CD4-positive, alpha-beta memory T cell (primary cell): Measurements from ENCODE around the gene GAK. TPM values are rescaled to one million over a fixed set of nuclear protein-coding genes. Genes with fewer than 3 reads are reported as not detected.
"Not testable (repeated sequence)": the region's sequence is repeated elsewhere in the genome, so short reads cannot be mapped to it uniquely, and the experiment has no call there.

Experiments used
- CTCF ChIA-PET: fragments of 350-600 bp; sonication (Branson Sonifier 250); formaldehyde crosslinking; loops from one replicate; lab custom pipeline; 2021; ENCODE audit warnings: inconsistent platforms; ENCODE audit not compliant: partially characterized antibody; lab: Charles Lee
- POLR2A ChIA-PET: fragments of 350-600 bp; sonication (Branson Sonifier 250); formaldehyde crosslinking; loops from one replicate; lab custom pipeline; 2021; ENCODE audit not compliant: partially characterized antibody; lab: Charles Lee
- DNase-seq, 5 donors: peaks; one replicate each; pipeline versions ENCODE4 v3.0.0 to v3.0.0-alpha.2; 2020 to 2022; ENCODE audit warnings: mixed read lengths in 1 of 5
- H3K27ac ChIP-seq: one replicate; pipeline ENCODE4 v1.7.0; 2013; ENCODE audit warnings: low read depth, low read length
- H3K27me3 ChIP-seq: 2 replicates; pipeline ENCODE4 v1.7.0; 2013; ENCODE audit warnings: mild to moderate bottlenecking, low read length, moderate library complexity; ENCODE audit not compliant: insufficient read depth
- H3K36me3 ChIP-seq: 2 replicates; pipeline ENCODE4 v1.7.0; 2013; ENCODE audit warnings: mild to moderate bottlenecking, low read length, moderate library complexity; ENCODE audit not compliant: insufficient read depth
- H3K4me1 ChIP-seq: 2 replicates; pipeline ENCODE4 v1.7.0; 2013; ENCODE audit warnings: mild to moderate bottlenecking, low read length, moderate library complexity; ENCODE audit not compliant: insufficient read depth
- H3K4me3 ChIP-seq, 2 donors: one replicate each; pipeline ENCODE4 v1.7.0; 2013; ENCODE audit warnings: low read length in 2 of 2, mild to moderate bottlenecking in 1 of 2
- H3K9me3 ChIP-seq, 2 donors: one replicate each; pipeline ENCODE4 v1.7.0; 2013; ENCODE audit warnings: low read length in 2 of 2, control low read depth in 1 of 2; ENCODE audit not compliant: control insufficient read depth in 1 of 2
- H3K27ac Mint-ChIP-seq, 7 donors: one replicate each; pipeline ENCODE4 v1.8.0; 2020 to 2021; ENCODE audit warnings: mixed read lengths in 7 of 7, mild to moderate bottlenecking in 6 of 7, inconsistent platforms in 3 of 7, moderate library complexity in 3 of 7
- H3K27me3 Mint-ChIP-seq, 2 donors: one replicate each; pipeline ENCODE4 v1.8.0; 2020 to 2021; ENCODE audit warnings: mixed read lengths in 2 of 2
- H3K36me3 Mint-ChIP-seq, 2 donors: one replicate each; pipeline ENCODE4 v1.8.0; 2020 to 2021; ENCODE audit warnings: mixed read lengths in 2 of 2, inconsistent platforms in 1 of 2, mild to moderate bottlenecking in 1 of 2
- H3K4me1 Mint-ChIP-seq, 4 donors: one replicate each; pipeline ENCODE4 v1.8.0; 2020 to 2021; ENCODE audit warnings: mixed read lengths in 4 of 4, mild to moderate bottlenecking in 1 of 4
- H3K4me3 Mint-ChIP-seq, 8 donors: one replicate each; pipeline ENCODE4 v1.8.0; 2020 to 2021; ENCODE audit warnings: mixed read lengths in 8 of 8, mild to moderate bottlenecking in 7 of 8, moderate library complexity in 6 of 8, inconsistent platforms in 3 of 8
- H3K9me3 Mint-ChIP-seq, 8 donors: one replicate each; pipeline ENCODE4 v1.8.0; 2020 to 2021; ENCODE audit warnings: mixed read lengths in 8 of 8, mild to moderate bottlenecking in 5 of 8, inconsistent platforms in 3 of 8, moderate library complexity in 1 of 8
- intact Hi-C: fragments of 100-400 bp; cut with micrococcal nuclease; formaldehyde crosslinking; loops from one replicate; pipeline ENCODE4 v1.15.1; 2023
- polyA plus RNA-seq, 2 donors: library from polyadenylated mRNA; unstranded; fragments of 300-500 nt; fragmentation: Illumina TruSeq; gene quantifications; one replicate each; pipeline ENCODE4 v1.2.3, GENCODE V29; 2021
- total RNA-seq, 2 experiments: library from RNA; stranded (reverse); gene quantifications; one replicate each; pipeline ENCODE4 v1.2.3, GENCODE V29; 2021

Gene GAK
- total RNA-seq (100 to 1,000 TPM; 185 to 188 TPM), polyA plus RNA-seq (10 to 100 TPM; 32.5 to 74.8 TPM)

GRCh38 chr4:931960-932712, at the start of gene GAK, which contains the start of gene TMEM175:
TSS of gene GAK (minus strand) at chr4:932316. CDS start at chr4:932187, 129 bp downstream.
TSS of gene TMEM175 (plus strand) at chr4:932460. CDS start at chr4:947740, 15,280 bp downstream.
- ChIA-PET POLR2A (interaction anchor here (1.0 to 2.6 kb wide), 15 partner anchors 8 to 648 kb away, joined by 3 to 27 read pairs (median 5); partner anchors contain the start of genes ATP5ME, DGKQ, FGFRL1 and IDUA), CTCF (interaction anchor here (0.8 to 1.3 kb wide), 4 partner anchors 55 to 190 kb away, joined by 3 to 5 read pairs (median 3); partner anchors contain the start of gene IDUA)
- H3K27ac Mint-ChIP-seq: peak within 1 kb of the TSS; percentile 90 to 99 (median 97)
- H3K4me3 ChIP-seq: peak within 1 kb of the TSS; percentile 82 to 94
- H3K27me3 Mint-ChIP-seq: no peaks in the 10 kb centered on the region
- H3K4me3 Mint-ChIP-seq: peak within 1 kb of the TSS; percentile 91 to 99 (median 95)
- H3K27me3 ChIP-seq: no peaks in the 10 kb centered on the region
- H3K36me3 Mint-ChIP-seq: peaks cover 0 to 14% of the 10 kb centered on the region in 2 donors
- intact Hi-C loops: loop anchor here (1.0 to 5.0 kb wide), 6 partner anchors 41 to 690 kb away; partner anchors contain the start of genes ATP5ME, DGKQ, IDUA and MYL5
- H3K4me1 ChIP-seq: peaks cover 45% of the 10 kb centered on the region
- H3K9me3 ChIP-seq: no peaks in the 10 kb centered on the region
- no peaks in the 10 kb centered on the region for H3K36me3 ChIP-seq
- DNase-seq: peak; percentile 93 to 98 (median 97)
- H3K9me3 Mint-ChIP-seq: no peaks in the 10 kb centered on the region
- peaks cover 27 to 48% (median 37%) of the 10 kb centered on the region in 4 donors for H3K4me1 Mint-ChIP-seq
- H3K27ac ChIP-seq: peak within 1 kb of the TSS; percentile 99

GRCh38 chr4:978957-979701, 47.0 kb upstream of the GAK start:
- Mint-ChIP-seq H3K27me3 (no peaks in the 10 kb centered on the region), H3K9me3 (no peaks in the 10 kb centered on the region), H3K36me3 (no peaks in the 10 kb centered on the region), H3K4me1 (peaks cover 0 to 1% (median 0%) of the 10 kb centered on the region in 4 donors), H3K4me3 (no peak overlapping the region), H3K27ac (no peak overlapping the region)
- Histone ChIP-seq H3K27me3 (no peaks in the 10 kb centered on the region), H3K9me3 (no peaks in the 10 kb centered on the region), H3K36me3 (no peaks in the 10 kb centered on the region), H3K27ac (no peak overlapping the region), H3K4me1 (no peaks in the 10 kb centered on the region), H3K4me3 (no peak overlapping the region)
- CTCF ChIA-PET: no interaction called here
- intact Hi-C loops: no loop called here
- DNase-seq: no peak
- POLR2A ChIA-PET: no interaction called here

GRCh38 chr4:976016-976415, 43.9 kb upstream of the GAK start:
- H3K36me3 Mint-ChIP-seq, POLR2A ChIA-PET, H3K9me3 ChIP-seq, H3K27me3 ChIP-seq, intact Hi-C loops, H3K4me1 Mint-ChIP-seq, DNase-seq, H3K36me3 ChIP-seq, H3K27me3 Mint-ChIP-seq, H3K9me3 Mint-ChIP-seq, H3K4me3 ChIP-seq, H3K27ac ChIP-seq, H3K4me3 Mint-ChIP-seq, CTCF ChIA-PET, H3K27ac Mint-ChIP-seq: not testable (repeated sequence)
- H3K4me1 ChIP-seq: peaks cover 17% of the 10 kb centered on the region

GRCh38 chr4:974668-975067, 42.6 kb upstream of the GAK start:
- intact Hi-C loops: no loop called here
- ChIA-PET CTCF (interaction anchor here (1.9 kb wide), 1 partner anchor 12 kb away, joined by 4 read pairs; the partner anchor contains the start of gene IDUA), POLR2A (no interaction called here)

GRCh38 chr4:973431-974397, 41.6 kb upstream of the GAK start, which contains the start of gene DGKQ:
TSS of gene DGKQ (minus strand) at chr4:973569. CDS start at chr4:973482, 87 bp downstream.
- Histone ChIP-seq H3K9me3 (no peaks in the 10 kb centered on the region), H3K36me3 (peaks cover 2% of the 10 kb centered on the region), H3K4me1 (peaks cover 24% of the 10 kb centered on the region), H3K27me3 (no peaks in the 10 kb centered on the region), H3K4me3 (peak within 1 kb of the TSS; percentile 36 to 57), H3K27ac (peak within 1 kb of the TSS; percentile 51)
- H3K27ac Mint-ChIP-seq: peak within 1 kb of the TSS in 1 of 7 donors; percentile 60
- H3K4me1 Mint-ChIP-seq: peaks cover 0 to 13% (median 3%) of the 10 kb centered on the region in 4 donors
- ChIA-PET POLR2A (interaction anchor here (1.5 to 2.8 kb wide), 3 partner anchors 13 to 41 kb away, joined by 8 to 11 read pairs (median 10); partner anchors contain the start of genes GAK, IDUA and TMEM175), CTCF (interaction anchor here (1.0 to 1.9 kb wide), 2 partner anchors 13 to 232 kb away, joined by 3 to 4 read pairs; partner anchors contain the start of gene IDUA)
- intact Hi-C loops: loop anchor here (1.0 kb wide), 5 partner anchors 13 to 299 kb away; partner anchors contain the start of genes ATP5ME, GAK, MYL5 and TMEM175
- peak; percentile 78 to 88 (median 83) for DNase-seq
- H3K36me3 Mint-ChIP-seq: no peaks in the 10 kb centered on the region
- no peaks in the 10 kb centered on the region for H3K9me3 Mint-ChIP-seq
- H3K4me3 Mint-ChIP-seq: peak within 1 kb of the TSS; percentile 34 to 76 (median 52)
- H3K27me3 Mint-ChIP-seq: no peaks in the 10 kb centered on the region

More at GRCh38 chr4:974668-975067, 42.6 kb upstream of the GAK start:
- no peaks in the 10 kb centered on the region for H3K9me3 Mint-ChIP-seq
- Histone ChIP-seq H3K4me1 (peaks cover 24% of the 10 kb centered on the region), H3K9me3 (no peaks in the 10 kb centered on the region), H3K4me3 (no peak overlapping the region), H3K27me3 (no peaks in the 10 kb centered on the region), H3K27ac (no peak overlapping the region), H3K36me3 (peaks cover 2% of the 10 kb centered on the region)
- peaks cover 0 to 13% (median 3%) of the 10 kb centered on the region in 4 donors for H3K4me1 Mint-ChIP-seq
- peak overlapping the region in 1 of 7 donors; percentile 41 for H3K27ac Mint-ChIP-seq
- DNase-seq: no peak
- no peaks in the 10 kb centered on the region for H3K36me3 Mint-ChIP-seq
- peak overlapping the region in 1 of 8 donors; percentile 29 for H3K4me3 Mint-ChIP-seq
- H3K27me3 Mint-ChIP-seq: no peaks in the 10 kb centered on the region
